HepG2 (cell line): ENCODE results near the gene AP3D1. TPM values are rescaled to one million over a fixed set of nuclear protein-coding genes. Genes with fewer than 3 reads are reported as not detected.

Experiments
- BORCS8-MEF2B ChIP-seq: sonication (generic); formaldehyde crosslinking; IDR thresholded peaks from 2 replicates; pipeline ENCODE4 v1.8.0; 2022; ENCODE audit warnings: mild to moderate bottlenecking, missing genetic modification reagents
- CREB3 ChIP-seq: sonication (generic); formaldehyde crosslinking; IDR thresholded peaks from 2 replicates; pipeline ENCODE4 v1.5.0; 2020; ENCODE audit warnings: missing genetic modification reagents
- NRL ChIP-seq: sonication (generic); formaldehyde crosslinking; IDR thresholded peaks from 2 replicates; pipeline ENCODE4 v1.5.0; 2020; ENCODE audit warnings: missing genetic modification reagents, mild to moderate bottlenecking, moderate library complexity, borderline replicate concordance
- PTBP1 ChIP-seq: fragments of 200-400 bp; formaldehyde crosslinking; IDR thresholded peaks from 2 replicates; pipeline ENCODE4 v1.6.1; 2018; ENCODE audit warnings: low read length, low read depth; ENCODE audit not compliant: poor library complexity, severe bottlenecking
- SMAD1 ChIP-seq: sonication (generic); formaldehyde crosslinking; IDR thresholded peaks from 2 replicates; pipeline ENCODE4 v1.4.0; 2020; ENCODE audit warnings: missing genetic modification reagents, low read depth, mild to moderate bottlenecking, borderline replicate concordance
- SRSF1 ChIP-seq: fragments of 200-400 bp; formaldehyde crosslinking; optimal IDR thresholded peaks from 2 replicates; pipeline ENCODE3; 2017; ENCODE audit warnings: mild to moderate bottlenecking, low read depth, low read length, moderate library complexity
- TOE1 ChIP-seq: sonication (generic); formaldehyde crosslinking; IDR thresholded peaks from 2 replicates; pipeline ENCODE4 v1.4.0; 2020; ENCODE audit warnings: mild to moderate bottlenecking, missing genetic modification reagents
- ZBTB7A ChIP-seq: sonication (generic); formaldehyde crosslinking; IDR thresholded peaks from 2 replicates; pipeline ENCODE4 v1.8.0; 2022; ENCODE audit warnings: mild to moderate bottlenecking, missing genetic modification reagents
- ZKSCAN8 ChIP-seq: IDR thresholded peaks from 2 replicates; pipeline ENCODE4 v1.6.1; 2016; ENCODE audit warnings: borderline replicate concordance, missing genetic modification reagents, missing compliant biosample characterization
- ZNF12 ChIP-seq: sonication (generic); formaldehyde crosslinking; IDR thresholded peaks from 2 replicates; pipeline ENCODE4 v1.5.0; 2020; ENCODE audit warnings: missing genetic modification reagents
- ZNF777 ChIP-seq: sonication (generic); formaldehyde crosslinking; IDR thresholded peaks from 2 replicates; pipeline ENCODE4 v1.4.0; 2020; ENCODE audit warnings: missing genetic modification reagents
- ZNF839 ChIP-seq: sonication (generic); formaldehyde crosslinking; IDR thresholded peaks from 2 replicates; pipeline ENCODE4 v1.4.0; 2020; ENCODE audit warnings: missing genetic modification reagents, mild to moderate bottlenecking, borderline replicate concordance
- ZSCAN20 ChIP-seq: sonication (generic); formaldehyde crosslinking; IDR thresholded peaks from 2 replicates; pipeline ENCODE4 v1.4.0; 2020; ENCODE audit warnings: missing genetic modification reagents, mild to moderate bottlenecking, borderline replicate concordance
- ZXDC ChIP-seq: sonication (generic); formaldehyde crosslinking; IDR thresholded peaks from 2 replicates; pipeline ENCODE4 v1.5.0; 2020; ENCODE audit warnings: mild to moderate bottlenecking, missing genetic modification reagents
- ZZZ3 ChIP-seq: sonication (generic); formaldehyde crosslinking; IDR thresholded peaks from 2 replicates; pipeline ENCODE4 v1.4.0; 2020; ENCODE audit warnings: missing genetic modification reagents, mild to moderate bottlenecking, borderline replicate concordance
- polyA plus RNA-seq, 8 experiments: library from polyadenylated mRNA; depleted of rRNA in 3 of 8; stranded (reverse) in 7 of 8; unstranded in 1 of 8; fragments of >200 nt; fragmentation: Illumina TruSeq in 4 of 8; extraction: Trizol in 4 of 8; gene quantifications; 2 replicates each; pipeline versions ENCODE4 v1.2.1 to v1.2.3, GENCODE V29; 2011 to 2016; ENCODE audit warnings: low read depth in 4 of 8, missing spikeins in 1 of 8, mixed read lengths in 1 of 8; ENCODE audit not compliant: insufficient read depth in 1 of 8
- total RNA-seq, 5 experiments: library from RNA; depleted of rRNA; stranded (reverse); fragments of >200 nt; fragmentation: Illumina TruSeq; extraction: Trizol; gene quantifications; 2 replicates each; pipeline ENCODE4 v1.2.3, GENCODE V29; 2016; ENCODE audit warnings: low read depth in 1 of 5
- TF ChIP-seq, protein P1 (sequence below): sonication (generic); formaldehyde crosslinking; IDR thresholded peaks from 2 replicates; pipeline ENCODE4; 2020; ENCODE audit warnings: missing genetic modification reagents, mild to moderate bottlenecking, borderline replicate concordance
- TF ChIP-seq, protein P2 (sequence below), 2 experiments: sonication (generic) in 1 of 2; formaldehyde crosslinking in 1 of 2; IDR thresholded peaks; 2 replicates each; pipeline versions ENCODE4 v1.4.0 to v1.6.1; 2018 to 2020; ENCODE audit warnings: missing genetic modification reagents in 2 of 2, borderline replicate concordance in 1 of 2, low read depth in 1 of 2, mild to moderate bottlenecking in 1 of 2, missing biosample characterization in 1 of 2

Gene AP3D1
- total and polyA plus RNA-seq, 2 of the 13 experiments (the other 11 are each of a cell fraction or from before 2014, with no cell fraction given) = 68.0 to 82.6 TPM

- TF ChIP-seq ZKSCAN8 (CRISPR knock-in tag) (no peak), PTBP1 (no peak), TOE1 (CRISPR knock-in tag) (no peak), CREB3 (CRISPR knock-in tag) (no peak), SRSF1 (no peak), ZNF777 (CRISPR knock-in tag) (no peak), ZNF12 (CRISPR knock-in tag) (no peak), ZBTB7A (CRISPR knock-in tag) (no peak), SMAD1 (0 out of 2 replicates have a peak, but pooled peaks have one; percentile 74), ZNF839 (no peak), ZZZ3 (no peak), ZSCAN20 (CRISPR knock-in tag) (no peak; the same call in 1 of the 2 replicates), NRL (peak; percentile 43; the same call in 1 of the 2 replicates), ZXDC (CRISPR knock-in tag) (no peak), BORCS8-MEF2B (CRISPR knock-in tag) (0 out of 2 replicates have a peak, but pooled peaks have one; percentile 33)
- TF ChIP-seq, protein P1, sequence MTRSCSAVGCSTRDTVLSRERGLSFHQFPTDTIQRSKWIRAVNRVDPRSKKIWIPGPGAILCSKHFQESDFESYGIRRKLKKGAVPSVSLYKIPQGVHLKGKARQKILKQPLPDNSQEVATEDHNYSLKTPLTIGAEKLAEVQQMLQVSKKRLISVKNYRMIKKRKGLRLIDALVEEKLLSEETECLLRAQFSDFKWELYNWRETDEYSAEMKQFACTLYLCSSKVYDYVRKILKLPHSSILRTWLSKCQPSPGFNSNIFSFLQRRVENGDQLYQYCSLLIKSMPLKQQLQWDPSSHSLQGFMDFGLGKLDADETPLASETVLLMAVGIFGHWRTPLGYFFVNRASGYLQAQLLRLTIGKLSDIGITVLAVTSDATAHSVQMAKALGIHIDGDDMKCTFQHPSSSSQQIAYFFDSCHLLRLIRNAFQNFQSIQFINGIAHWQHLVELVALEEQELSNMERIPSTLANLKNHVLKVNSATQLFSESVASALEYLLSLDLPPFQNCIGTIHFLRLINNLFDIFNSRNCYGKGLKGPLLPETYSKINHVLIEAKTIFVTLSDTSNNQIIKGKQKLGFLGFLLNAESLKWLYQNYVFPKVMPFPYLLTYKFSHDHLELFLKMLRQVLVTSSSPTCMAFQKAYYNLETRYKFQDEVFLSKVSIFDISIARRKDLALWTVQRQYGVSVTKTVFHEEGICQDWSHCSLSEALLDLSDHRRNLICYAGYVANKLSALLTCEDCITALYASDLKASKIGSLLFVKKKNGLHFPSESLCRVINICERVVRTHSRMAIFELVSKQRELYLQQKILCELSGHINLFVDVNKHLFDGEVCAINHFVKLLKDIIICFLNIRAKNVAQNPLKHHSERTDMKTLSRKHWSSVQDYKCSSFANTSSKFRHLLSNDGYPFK (CRISPR knock-in tag) = no peak
- TF ChIP-seq, protein P2, sequence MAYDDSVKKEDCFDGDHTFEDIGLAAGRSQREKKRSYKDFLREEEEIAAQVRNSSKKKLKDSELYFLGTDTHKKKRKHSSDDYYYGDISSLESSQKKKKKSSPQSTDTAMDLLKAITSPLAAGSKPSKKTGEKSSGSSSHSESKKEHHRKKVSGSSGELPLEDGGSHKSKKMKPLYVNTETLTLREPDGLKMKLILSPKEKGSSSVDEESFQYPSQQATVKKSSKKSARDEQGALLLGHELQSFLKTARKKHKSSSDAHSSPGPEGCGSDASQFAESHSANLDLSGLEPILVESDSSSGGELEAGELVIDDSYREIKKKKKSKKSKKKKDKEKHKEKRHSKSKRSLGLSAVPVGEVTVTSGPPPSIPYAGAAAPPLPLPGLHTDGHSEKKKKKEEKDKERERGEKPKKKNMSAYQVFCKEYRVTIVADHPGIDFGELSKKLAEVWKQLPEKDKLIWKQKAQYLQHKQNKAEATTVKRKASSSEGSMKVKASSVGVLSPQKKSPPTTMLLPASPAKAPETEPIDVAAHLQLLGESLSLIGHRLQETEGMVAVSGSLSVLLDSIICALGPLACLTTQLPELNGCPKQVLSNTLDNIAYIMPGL (CRISPR knock-in tag; IDR thresholded peaks at IDR 0.05; ENCODE audit: borderline replicate concordance in 1 of 2, low read depth in 1 of 2) = no peak; a peak in 1 of 4 replicates
These were observed 99.3 kb downstream of the AP3D1 start (continued) for GRCh38 chr19:2051773-2052704.
